ENCODE measurements around the gene BSPRY. TPM values are rescaled to one million over a fixed set of nuclear protein-coding genes. Genes with fewer than 3 reads are reported as not detected.
"Not testable (repeated sequence)": the region's sequence is repeated elsewhere in the genome, so short reads cannot be mapped to it uniquely, and the experiment has no call there.

BSPRY gene
- total RNA-seq, 1 donor from 2014 or later: 19.7 TPM

GRCh38 chr9:113380869-113381378, 31.6 kb downstream of the BSPRY start:
- peak overlapping the region; percentile 98 for H3K27ac Mint-ChIP-seq
- H3K36me3 Mint-ChIP-seq (ENCODE audit: insufficient read depth): peaks cover 2% of the 10 kb centered on the region
- DNase-seq (ENCODE audit: low spot score, unreplicated experiment): no peak

GRCh38 chr9:113381441-113381840, 32.1 kb downstream of the BSPRY start:
- not testable (repeated sequence) for DNase-seq (ENCODE audit: low spot score, unreplicated experiment); H3K9me3 Mint-ChIP-seq (ENCODE audit: low read depth); H3K36me3 Mint-ChIP-seq (ENCODE audit: insufficient read depth); H3K27me3 Mint-ChIP-seq
- Mint-ChIP-seq H3K4me1 (ENCODE audit: low read depth) (peaks cover 48% of the 10 kb centered on the region), H3K27ac (peak overlapping the region; percentile 99), H3K4me3 (ENCODE audit: low read depth) (peak overlapping the region; percentile 60)

More at GRCh38 chr9:113380869-113381378, 31.6 kb downstream of the BSPRY start:
- peak overlapping the region; percentile 6 for H3K4me3 Mint-ChIP-seq (ENCODE audit: low read depth)
- no peaks in the 10 kb centered on the region for H3K9me3 Mint-ChIP-seq (ENCODE audit: low read depth)
- H3K27me3 Mint-ChIP-seq: no peaks in the 10 kb centered on the region
- no peak for TF ChIP-seq CTCF (IDR thresholded peaks at IDR 0.05; ENCODE audit: unreplicated experiment)
- H3K4me1 Mint-ChIP-seq (ENCODE audit: low read depth): peaks cover 48% of the 10 kb centered on the region

- peaks cover 53% of the 10 kb centered on the region for H3K4me1 Mint-ChIP-seq (ENCODE audit: low read depth)
- no peak for TF ChIP-seq CTCF (IDR thresholded peaks at IDR 0.05; ENCODE audit: unreplicated experiment)
- no peaks in the 10 kb centered on the region for H3K27me3 Mint-ChIP-seq
- peaks cover 9% of the 10 kb centered on the region for H3K36me3 Mint-ChIP-seq (ENCODE audit: insufficient read depth)
- no peak for DNase-seq (ENCODE audit: low spot score, unreplicated experiment)
- H3K9me3 Mint-ChIP-seq (ENCODE audit: low read depth): peaks cover 4% of the 10 kb centered on the region
- H3K27ac Mint-ChIP-seq: peak overlapping the region; percentile 99
- H3K4me3 Mint-ChIP-seq (ENCODE audit: low read depth): peak overlapping the region; percentile 60
Observed at GRCh38 chr9:113381909-113382411, 32.6 kb downstream of the BSPRY start.

GRCh38 chr9:113386571-113387393, 37.4 kb downstream of the BSPRY start:
- peaks cover 42% of the 10 kb centered on the region for H3K4me1 Mint-ChIP-seq (ENCODE audit: low read depth)
- peak overlapping the region; percentile 42 for H3K4me3 Mint-ChIP-seq (ENCODE audit: low read depth)
- no peak for DNase-seq (ENCODE audit: low spot score, unreplicated experiment)
- peak overlapping the region; percentile 98 for H3K27ac Mint-ChIP-seq
- peaks cover 20% of the 10 kb centered on the region for H3K36me3 Mint-ChIP-seq (ENCODE audit: insufficient read depth)
- no peak for TF ChIP-seq CTCF (IDR thresholded peaks at IDR 0.05; ENCODE audit: unreplicated experiment)
- no peaks in the 10 kb centered on the region for H3K27me3 Mint-ChIP-seq
- H3K9me3 Mint-ChIP-seq (ENCODE audit: low read depth): peaks cover 7% of the 10 kb centered on the region

GRCh38 chr9:113387560-113388230, 38.4 kb downstream of the BSPRY start:
- Mint-ChIP-seq H3K27me3 (no peaks in the 10 kb centered on the region), H3K36me3 (ENCODE audit: insufficient read depth) (peaks cover 24% of the 10 kb centered on the region), H3K9me3 (ENCODE audit: low read depth) (peaks cover 7% of the 10 kb centered on the region), H3K4me3 (ENCODE audit: low read depth) (peak overlapping the region; percentile 42), H3K27ac (peak overlapping the region; percentile 98), H3K4me1 (ENCODE audit: low read depth) (peaks cover 35% of the 10 kb centered on the region)
- TF ChIP-seq CTCF (IDR thresholded peaks at IDR 0.05; ENCODE audit: unreplicated experiment): no peak
- DNase-seq (ENCODE audit: low spot score, unreplicated experiment): peak; percentile 34
